ENCODE results near the gene ERBB4.
"Not testable (repeated sequence)": the region's sequence is repeated elsewhere in the genome, so short reads cannot be mapped to it uniquely, and the experiment has no call there.

Gene ERBB4

DNA sequence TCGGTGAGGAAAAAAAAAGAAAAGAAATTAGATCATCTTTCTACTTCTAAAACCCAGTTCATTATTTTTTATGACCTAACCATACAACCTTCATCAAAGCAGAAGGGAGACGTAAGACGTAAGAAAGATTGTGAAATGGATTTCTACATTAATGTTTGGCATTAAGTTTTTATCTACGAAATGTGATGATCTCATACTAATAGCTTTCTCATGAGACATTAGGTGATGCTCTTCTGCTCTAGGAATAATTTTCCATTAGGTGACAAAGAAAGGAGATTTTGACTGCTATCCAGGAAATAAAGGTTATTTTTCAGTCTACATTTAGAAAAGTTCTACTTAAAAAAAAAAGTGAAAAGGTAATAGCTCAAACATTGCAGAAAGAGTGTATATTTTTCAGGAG is 748.6 kb downstream of the ERBB4 start:
- DNase-seq: no peak

DNA sequence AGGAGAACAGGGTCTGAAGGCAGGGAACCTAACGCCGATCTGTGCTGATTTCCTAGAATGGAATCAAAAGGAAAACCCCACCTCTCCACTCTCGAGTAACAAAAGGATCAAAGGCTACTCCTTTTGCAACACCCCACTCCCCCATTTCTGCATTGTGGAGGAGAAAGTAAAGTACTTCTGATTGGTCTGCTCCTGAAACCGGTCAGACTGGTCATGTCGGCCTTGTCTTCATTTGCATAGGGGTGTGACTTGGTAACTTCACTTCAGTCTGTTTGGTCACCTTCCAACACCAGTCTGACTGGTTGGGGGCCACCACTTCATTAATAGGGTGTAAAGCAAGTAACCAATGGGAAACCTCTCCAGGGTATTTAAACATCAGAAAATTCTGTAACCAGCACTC is 771.9 kb downstream of the ERBB4 start:
- no peak for DNase-seq

DNA sequence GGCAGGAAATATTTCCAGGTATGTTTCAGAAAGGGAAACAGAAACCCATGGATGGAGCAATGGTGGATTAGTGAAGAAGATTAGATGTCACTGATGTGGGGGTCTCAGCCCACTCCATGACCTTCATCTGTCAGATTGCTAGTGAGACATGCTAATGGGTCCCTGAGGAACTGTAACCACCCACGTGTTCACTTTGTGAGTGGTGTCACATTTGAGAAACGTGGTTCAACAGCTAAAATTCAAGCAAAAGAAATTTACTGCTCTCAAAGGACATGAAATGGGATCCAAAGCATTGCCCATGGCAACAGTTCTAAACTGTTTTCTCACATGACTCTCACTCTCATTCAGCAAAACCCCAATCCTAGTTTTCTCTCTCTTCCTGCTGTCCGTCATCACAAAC is 776.1 kb downstream of the ERBB4 start:
- no peak for DNase-seq

DNA sequence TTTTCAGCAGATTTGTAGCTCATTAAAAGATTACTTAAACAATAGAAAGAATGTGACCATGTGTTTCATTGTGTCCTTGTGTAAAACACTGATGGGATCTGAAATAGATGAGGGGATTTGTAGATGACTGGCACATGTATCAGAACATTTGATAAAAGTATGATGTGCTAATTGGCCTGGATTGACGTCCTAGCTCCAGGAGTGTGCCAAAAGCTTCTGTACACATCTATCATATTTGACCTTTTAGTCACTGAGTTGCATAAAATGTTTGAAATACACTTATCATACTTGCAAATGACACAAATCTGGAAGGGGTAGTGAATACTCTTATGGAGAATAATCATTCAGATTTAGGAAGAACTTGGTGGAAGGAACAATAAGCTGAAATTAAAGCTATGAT is 778.5 kb downstream of the ERBB4 start:
- no peak for DNase-seq

DNA sequence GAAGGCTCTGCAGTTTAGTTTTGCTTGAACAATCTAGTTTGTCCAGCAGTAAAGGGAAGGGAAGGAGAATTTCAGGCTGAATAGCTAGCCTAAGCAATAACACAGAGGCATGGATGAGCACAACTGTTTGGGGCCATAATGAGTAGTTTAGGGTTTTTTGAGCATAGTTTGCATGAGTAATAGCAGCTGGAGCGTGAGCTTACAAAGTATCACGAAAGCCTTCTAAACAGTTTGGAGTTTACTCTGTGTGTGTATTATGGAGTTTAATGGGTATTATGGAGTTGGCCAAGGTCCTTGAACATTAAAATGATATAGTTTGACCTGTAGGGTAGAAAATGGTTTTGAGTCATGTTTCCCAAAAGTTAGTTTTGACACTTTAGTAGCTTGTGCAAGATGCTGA is 782.3 kb downstream of the ERBB4 start:
- DNase-seq: no peak

DNA sequence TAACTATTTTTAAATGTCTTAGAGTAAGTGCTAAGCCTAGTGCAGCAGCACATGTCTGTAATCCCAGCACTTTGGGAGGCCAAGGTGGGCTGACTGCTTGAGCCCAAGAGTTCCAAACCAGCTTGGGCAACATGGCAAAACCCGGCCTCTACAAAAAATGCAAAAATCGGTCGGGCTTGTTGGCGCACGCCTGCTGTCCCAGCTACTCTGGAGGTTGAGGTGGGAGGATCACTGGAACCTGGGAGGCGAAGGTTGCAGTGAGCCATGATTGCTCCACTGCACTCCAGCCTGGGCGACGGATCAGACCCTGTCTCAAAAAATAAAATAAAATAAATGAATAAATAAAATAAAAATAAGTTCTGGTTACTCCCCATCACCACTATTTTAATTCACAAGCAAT is 783.4 kb downstream of the ERBB4 start:
- no peak for DNase-seq

DNA sequence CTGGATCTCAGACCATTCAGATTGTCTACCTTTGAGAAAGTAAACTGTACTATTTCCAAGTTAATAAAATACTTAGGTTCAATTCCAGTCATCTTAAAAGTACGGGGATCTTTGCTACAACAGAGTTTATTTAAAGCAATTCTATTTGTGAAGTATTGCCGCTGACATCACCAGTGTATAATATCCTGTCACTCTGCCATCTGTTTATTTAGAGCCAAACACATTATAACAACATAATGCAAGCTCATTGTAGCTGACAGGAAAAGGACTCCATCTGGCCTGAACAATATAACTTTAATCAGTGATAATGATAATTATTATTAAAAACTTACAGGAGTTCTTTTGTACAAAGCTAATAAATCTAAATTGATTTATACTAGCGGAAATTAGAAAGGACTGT is 786.8 kb downstream of the ERBB4 start:
- DNase-seq: no peak

DNA sequence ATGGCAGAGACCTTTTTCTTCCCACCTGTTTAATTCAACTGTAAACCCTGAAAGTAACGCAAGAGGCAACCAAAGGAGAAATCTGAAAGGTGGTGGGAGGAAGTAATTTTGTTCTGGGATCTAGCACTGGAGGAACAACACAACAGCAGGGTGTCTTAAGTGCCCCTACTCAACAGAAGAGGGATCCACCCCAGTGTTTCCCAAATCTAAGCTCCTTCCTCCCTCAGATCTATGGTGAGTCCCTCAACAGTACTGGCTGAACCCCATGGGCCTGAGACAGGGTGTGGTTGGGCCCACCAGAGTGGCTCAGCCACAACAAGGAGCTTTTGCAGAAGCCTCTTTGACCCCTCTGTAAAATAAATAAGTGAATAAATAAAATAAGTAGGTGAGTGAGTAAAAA is 790.3 kb downstream of the ERBB4 start:
- DNase-seq: no peak

DNA sequence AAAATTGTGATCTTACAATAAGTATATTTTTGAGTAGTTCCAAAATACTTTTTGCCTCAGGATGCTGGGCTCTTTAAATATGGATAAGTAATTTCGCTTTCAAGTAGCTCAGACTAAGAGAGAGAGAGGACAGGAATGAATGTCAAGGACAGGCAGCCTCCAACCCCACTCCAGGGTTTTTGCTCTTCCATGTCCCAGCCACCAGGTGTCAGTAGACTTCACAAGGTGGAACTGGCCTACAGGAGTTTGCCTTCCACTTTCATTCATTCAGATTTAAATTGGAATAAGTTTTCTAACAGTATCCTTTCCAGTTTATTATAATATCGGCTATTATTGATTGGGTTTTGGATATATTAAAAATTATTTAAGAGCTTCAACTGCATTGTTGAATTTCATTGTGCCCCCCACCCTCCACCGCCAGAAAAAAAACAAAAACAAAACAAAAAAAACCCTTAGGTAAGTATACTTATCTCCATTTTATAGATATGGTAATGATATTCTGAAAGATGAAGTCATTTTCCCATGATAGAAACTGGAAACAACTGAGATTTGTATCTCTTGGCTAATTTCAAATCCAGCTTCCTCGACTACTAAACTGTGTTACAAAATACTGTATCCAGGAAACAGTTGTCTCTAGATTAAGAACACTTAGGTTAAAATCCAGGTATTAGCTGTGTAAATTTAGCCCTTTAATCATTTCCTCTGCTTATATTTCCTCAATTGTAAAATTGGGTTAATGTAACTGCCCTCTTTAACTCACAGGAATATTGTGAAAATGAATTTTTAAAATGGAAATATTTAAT is 793.1 kb downstream of the ERBB4 start:
- DNase-seq: peak; percentile 85

DNA sequence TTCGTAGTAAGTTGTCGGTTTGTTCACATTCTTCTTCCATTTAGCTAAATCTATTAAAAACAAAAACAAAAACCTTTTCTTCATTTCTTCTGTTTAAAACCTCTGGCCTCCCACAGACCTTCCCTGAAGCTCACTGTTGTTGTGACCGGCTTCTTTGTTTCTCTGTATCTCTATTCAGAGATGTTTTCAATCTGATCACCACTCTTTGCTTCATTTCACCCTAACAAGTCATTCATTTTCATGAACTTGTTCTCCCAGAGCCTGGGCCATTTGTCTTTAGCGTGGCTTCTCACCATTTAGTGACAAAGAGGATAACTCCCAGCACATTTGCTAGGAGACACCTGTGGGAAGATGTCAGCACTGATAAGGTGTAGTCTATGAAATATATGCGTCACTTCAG is 794.2 kb downstream of the ERBB4 start:
- DNase-seq: no peak

DNA sequence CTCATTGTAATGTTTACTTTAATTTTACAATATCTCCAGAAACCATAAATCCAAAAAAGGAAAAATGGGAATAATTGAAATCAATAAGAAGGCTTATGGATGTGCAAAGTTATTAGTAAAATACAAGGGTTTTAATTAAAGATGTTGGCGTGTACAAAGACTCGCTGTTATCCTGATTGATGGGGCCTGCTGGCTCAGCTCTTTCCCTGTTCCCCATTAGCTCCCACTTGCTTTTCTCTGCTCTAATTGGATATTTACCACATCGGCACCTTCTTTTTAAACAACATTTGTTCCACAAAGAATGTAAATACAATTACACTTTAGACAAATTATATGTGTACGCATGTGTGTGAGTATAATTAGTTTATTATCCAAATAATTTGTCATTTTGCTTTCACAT is 796.6 kb downstream of the ERBB4 start:
- DNase-seq: no peak

DNA sequence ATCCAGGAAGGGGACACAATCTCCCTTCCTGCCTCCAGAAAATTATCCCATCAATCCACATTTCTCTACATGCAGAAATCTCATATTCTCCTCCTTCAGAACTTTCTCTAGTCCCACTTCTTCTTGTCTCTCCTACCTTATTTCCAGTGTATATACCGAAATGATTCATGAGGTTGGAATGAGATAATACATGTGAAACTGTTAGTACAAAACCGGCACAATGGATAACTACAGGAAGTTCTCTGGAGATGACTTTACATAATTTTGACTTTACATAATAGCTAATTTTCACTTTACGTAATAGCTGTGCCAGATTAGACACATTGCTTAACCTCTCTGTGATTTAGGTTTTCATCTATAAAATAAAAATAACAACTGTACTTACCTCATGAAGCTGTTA is 801.3 kb downstream of the ERBB4 start:
- no peak for DNase-seq

DNA sequence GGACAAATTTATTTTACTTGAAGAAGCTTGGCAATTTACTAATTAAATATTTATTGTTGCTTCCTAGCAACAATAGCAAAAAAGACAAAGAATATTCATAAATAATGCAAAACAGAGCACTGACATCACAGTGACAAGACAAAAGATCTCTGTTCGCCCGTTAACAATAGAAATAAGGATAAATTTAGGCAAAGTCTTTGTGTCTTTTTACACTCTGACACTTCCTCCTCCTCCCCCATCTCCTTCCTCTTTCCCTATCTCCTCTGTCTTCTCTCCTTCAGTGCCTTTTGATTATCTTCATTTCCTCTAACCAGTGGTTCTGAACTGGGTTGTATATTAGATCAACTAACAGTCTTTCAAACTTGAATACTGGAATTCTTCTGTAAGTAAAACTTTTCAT is 808.4 kb downstream of the ERBB4 start:
- DNase-seq: peak; percentile 63

DNA sequence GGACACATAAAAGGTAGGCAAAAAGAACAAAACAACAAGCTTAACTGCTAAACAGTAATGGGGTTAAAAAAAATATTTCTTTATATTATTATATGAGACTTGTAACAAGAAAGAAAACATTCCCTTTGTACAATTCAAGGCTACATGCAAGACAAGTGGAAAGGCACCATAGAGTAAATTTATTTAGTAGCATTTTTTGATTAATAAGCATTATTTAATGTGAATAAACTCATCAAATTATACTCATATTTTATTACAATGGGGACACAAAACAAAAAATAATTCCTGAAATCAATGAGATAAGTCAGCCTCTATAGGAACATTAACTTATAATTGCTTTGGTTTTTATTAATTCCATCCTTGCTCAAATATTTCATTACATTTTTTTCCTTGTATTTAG is 809.2 kb downstream of the ERBB4 start:
- DNase-seq: no peak

DNA sequence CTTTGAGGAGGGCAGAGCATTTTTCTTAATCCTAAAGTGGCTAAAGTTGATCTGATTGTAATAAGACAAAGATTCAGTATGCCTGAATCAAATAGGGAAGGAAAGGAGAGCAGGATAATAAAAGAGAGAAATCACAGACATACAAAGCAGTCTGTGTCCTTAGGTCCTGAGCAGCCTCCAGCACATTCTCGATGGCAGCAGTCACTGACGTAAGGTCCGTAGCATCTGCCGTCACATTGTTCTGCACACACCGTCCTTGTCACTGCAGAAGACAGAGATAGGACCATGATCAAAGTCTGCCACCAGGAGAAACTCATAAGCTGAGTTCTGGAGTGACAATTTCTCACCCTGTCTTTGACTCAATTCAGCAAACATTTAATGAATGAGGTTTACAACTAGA is 813.7 kb downstream of the ERBB4 start:
- DNase-seq: no peak

DNA sequence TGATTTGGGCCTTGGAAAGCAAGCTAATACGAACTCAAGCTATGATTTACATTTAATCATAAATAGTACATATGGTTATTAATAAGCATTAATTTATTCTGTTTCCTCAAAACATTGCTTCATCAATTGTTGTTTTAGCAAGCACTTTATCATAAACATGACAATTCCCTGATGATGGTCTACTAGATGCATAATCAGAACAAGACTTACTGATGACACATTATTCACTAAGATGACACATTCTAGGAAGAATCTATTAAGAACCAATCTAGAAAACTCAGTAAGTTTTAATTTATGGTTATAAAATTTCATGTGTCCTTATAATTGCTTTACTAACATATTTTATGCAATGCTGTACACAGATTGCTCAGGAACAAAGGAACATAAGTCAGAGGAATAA is 815.2 kb downstream of the ERBB4 start:
- DNase-seq: no peak

DNA sequence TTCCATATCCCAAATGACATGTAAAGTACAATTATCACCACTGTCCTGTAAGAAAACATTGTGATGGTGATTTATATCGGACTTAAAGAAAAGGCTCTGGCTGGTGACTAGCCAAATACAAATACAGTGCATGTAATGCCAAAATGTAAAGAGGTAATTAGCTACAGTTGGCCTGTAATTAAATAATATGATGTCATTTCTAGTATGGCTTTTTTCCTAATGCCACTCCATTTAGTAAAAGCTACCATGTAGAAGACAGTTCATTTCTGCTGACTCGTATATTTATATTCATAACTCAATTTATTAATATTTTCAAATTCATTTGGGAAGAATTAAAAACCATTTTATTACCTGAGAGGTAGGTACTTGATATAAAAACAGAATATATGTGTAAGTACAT is 815.7 kb downstream of the ERBB4 start:
- DNase-seq: no peak

DNA sequence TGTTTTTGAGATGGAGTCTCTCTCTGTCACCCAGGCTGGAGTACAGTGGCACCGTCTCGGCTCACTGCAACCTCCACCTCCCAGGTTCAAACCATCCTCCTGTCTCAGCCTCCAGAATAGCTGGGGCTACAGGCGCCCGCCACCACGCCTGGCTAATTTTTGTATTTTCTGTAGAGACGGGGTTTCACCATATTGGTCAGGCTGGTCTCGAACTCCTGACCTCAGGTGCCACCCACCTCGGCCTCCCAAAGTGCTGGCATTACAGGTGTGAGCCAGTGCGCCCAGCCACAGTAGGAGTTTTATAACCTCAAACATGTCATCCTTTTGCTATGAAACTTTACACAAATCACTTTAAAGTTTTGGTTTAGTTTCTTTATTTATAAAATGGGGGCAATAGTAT is 816.7 kb downstream of the ERBB4 start:
- DNase-seq: not testable (repeated sequence)

DNA sequence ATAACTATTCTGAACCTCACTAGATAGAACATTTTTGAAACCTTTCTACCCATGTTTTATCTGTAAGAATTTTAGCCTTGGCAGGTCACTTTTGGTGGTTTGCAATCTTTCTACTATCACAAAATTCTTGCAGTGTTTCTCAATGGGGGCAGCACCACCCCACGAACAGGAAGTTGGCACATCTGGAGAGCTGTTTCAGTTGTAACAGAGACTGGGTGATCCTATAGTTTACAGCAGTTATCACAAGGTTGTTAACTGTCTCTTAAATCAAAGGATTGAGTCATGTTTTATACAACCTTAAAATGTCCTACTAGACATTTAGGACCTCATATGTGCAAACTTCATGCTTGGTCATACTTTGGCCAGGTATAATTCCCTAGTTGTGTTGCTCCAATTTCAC is 829.2 kb downstream of the ERBB4 start:
- DNase-seq: peak; percentile 27

DNA sequence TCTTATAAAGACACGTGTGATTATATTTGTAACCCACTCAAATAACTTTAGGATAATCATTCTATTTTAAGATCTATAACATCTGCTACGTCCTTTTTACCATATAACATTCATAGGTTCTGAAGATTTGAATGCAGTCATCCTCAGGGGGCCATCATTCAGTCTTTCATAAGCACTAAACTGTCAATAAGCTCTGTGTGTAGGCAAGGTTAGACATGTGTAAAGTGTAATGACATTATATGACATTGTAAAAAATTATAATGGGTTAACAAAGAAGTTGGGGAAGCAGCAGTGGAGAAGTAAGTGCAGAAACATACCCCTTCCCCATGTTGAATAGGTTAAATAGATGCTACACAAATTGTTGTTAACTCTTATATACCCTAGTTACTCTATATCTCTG is 845.9 kb downstream of the ERBB4 start:
- no peak for DNase-seq

DNA sequence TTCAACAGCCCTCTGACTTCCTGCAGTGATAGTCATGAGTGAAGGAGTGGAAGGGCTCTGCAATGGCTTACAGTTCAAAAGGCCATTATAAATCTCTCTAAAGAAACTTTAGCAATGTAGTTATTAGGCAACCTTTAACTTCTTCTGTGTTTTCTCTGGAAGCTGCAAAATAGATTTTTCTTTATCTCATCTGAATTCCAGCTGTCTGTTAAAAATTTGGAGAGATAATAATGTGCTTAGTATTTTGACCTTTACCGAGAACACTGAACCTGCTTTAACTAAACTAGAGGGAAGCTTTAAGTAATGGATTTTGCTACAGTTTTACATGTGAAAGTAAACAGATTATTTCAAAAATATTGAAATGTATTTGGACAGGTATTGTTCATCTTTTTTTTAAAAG is 847.9 kb downstream of the ERBB4 start:
- no peak for DNase-seq

DNA sequence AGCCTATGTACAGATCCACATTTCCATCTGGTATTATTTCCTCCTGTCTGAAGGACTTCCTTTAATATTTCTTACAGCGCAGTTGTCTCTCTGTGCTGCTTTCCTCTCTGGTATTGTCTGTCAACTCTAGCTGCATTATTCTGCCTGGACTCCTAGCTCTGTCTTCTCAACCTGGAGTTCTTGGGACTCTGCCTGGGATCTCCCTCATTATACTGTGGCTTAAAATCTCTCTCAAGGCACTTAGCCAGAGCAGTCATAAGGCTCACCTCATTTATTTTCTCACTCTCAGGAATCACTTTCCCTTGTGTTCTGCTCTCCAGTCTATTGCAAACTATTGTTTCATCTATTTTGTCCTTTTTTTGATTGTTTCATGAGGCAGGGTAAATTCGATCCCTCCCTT is 850.4 kb downstream of the ERBB4 start:
- no peak for DNase-seq

DNA sequence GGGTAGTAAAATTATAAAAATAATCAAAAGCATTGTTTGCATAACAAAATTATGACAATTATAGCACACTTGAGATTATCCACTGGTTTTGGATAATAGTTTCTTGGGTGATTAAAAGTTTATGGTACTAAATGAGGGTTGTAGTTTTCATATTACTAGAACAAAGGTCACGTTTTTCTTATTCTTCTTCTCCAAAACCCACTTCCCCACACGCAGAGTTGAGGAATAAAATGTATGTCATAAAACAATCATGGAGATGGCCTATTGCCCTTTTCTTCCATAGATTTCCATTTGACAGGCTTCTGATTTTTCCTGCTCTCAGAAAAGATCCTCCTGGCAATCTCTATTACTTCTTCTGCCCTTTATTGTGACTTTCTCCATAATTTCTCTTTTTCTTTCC is 863.9 kb downstream of the ERBB4 start:
- DNase-seq: no peak

DNA sequence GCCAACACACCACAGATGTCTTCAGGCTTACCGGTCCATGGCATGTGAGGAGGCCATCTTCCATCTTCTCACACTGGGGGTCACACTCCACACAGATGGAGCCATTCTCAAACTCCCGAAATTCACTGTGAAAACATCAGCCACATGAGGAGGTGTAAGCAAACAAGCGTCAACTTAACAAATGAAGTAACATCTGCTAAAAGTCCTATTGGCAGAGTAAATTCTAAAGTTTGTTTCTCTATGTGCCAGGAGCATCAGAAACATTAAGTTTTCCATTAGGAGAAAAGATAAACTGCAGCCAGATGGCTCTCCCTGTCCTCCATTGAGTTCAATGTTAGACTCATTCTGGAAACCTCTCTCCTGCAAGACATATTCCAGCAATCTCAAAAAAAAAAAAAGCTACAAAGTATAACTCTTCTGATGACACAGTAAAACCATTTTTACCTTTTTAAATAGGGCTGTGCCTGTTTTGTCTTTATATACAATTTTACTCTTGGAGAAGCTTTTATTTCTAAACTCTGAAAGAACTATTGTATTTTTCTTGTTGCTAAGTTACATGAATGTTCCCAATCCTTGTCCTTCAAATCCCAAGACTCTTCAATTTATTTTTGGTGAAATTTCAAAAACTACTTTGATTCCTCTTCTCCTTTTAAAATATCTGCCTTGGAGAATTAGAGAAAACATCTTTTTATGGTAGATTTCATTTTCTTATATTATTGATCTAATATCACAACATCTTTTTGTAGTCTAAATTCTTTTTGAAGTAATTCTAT is 865.3 kb downstream of the ERBB4 start:
- DNase-seq: no peak

DNA sequence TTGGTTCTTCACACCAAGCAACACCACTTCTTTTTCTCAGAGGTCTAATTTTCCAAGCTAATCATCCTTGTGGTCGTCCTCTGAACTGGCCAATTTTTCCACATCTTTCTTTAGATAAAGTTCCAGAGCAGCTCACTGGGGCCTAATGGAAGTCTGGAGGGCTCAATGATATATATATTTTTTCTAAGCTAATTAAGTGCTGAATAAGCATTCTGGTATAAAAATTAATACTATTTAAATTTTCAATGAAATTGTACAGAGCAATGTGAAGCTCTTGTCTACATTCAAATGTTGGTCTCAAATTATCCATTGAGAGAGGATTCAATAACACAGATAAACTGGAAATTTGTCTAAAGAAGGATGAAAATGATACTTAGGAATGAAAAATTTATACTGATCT is 866.6 kb downstream of the ERBB4 start:
- no peak for DNase-seq

Measured in OCI-M1 (cell line).